ENCODE measurements around the gene TARS2.

The TARS2 gene

DNA sequence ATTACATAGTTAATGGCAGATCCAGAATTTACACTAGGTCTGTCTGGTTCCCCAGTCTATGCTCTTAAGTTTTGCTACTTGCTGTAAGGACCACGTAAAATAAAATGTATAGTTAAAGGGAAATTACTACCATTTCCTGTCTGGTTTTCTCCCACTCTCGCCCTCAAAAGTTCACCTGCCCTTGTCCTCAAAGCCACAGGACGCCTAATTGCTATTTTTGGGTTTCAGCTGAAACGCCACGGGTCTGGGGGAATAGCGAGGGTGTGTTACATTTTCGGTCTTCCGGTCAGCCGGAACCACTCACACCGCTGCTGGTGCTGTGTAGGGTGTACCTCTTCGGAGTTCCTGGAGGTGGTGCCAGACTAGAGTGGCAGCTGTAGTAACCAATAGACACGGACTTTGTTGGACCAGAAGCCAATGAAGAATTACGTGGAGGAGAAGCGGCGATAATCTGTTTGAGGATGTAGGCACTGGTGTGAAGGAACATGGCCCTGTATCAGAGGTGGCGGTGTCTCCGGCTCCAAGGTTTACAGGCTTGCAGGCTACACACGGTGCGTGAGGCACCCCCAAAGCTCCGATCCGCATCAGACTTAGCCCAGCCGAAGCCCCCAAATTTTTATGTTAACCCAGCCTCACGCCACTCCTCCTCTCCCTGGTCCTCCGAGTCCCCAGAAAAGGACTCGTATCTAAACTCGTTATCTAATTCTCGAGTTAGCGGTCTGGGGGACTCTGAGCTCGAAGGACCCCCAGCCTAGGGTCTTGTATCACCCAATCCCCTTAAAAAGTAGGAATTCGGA is at the start of gene TARS2:
Gene TARS2, plus strand, starts transcription at position 454 of the 797 bp plus-strand sequence. Its CDS starts 32 bp downstream, at position 486.
- peak; percentile 99 for DNase-seq (ENCODE audit: low read depth, low spot score)

DNA sequence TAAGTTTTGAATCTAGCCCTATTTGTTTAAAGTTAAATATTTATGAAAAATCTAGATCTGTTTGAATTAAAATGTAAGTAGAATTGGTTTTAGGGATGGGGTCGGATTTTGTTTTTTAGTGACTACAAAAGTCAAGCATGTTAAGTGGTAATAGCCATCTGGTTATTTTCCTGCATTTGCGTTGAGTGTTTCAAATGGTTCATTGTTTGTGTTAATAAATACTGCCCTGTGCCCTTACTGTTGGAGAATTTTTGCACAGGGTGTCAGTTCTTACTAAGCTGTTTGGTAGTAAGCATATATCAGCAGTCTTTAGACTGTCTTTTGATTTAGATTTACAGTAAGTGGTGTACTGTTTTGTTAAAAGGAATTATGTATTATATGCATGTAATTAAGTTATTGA is 46.1 kb upstream of the TARS2 start:
- no peak for DNase-seq (ENCODE audit: low read depth, low spot score)

- DNase-seq (ENCODE audit: low read depth, low spot score) = no peak
Measured at GRCh38 chr1:150444232-150444631, 43.0 kb upstream of the TARS2 start.

DNA sequence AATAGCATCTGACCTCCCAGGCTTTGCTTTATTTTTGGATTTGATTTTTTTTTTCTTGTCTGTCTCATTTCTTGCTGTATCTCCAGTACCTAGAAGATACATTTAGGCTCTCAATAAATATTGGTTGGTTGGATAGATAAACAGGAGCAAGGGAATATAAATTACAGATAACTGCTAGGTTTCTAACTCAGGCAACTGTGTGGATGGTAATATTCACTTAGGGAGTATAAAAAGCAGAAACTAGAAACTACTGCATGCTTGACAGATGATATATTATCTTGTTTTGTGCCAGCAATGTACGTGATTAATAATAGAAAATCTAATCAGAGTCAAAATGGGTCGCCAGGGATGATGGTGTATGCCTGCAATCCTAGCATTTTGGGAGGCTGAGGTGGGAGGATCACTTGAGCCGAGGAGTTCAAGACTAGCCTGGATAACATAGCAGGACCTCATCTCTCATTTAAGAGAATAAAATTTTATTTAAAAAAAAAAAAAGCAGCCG is 31.0 kb upstream of the TARS2 start:
- no peak for DNase-seq (ENCODE audit: low read depth, low spot score)

DNA sequence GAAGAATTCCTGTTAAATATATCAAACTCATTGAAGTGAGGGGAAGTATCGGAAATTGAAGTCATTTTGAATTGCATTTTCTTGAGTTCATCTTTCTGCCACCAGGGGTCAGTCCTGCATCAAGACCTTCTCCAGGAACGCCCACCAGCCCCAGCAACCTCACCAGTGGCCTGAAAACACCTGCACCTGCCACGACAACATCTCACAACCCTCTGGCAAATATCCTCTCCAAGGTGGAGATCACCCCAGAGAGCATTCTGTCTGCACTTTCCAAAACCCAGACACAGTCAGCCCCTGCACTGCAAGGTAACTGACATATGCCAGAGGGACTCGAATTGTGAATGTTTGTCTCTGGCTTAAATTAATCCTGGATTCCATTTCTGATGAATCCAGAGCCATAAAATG is 22.8 kb upstream of the TARS2 start:
- peak; percentile 45 for DNase-seq (ENCODE audit: low read depth, low spot score)

DNA sequence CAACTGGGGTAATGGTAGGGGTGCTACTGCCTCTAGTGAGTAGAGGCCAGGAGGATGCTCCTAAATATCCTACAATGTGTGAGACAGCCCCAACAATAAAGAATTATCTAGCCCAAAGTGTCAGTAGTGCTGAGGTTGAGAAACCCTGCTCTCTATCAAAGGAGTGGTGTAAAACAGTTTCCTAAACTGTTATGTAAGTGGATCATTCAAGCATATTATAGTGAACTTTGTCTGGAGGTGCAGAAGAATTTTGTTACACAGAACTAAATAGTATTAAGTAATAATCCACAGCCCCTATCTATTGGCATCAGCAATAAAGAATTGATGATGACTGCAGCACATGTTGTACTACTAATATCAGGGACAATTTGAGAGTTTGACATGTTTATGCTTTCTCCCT is 20.3 kb upstream of the TARS2 start:
- DNase-seq (ENCODE audit: low read depth, low spot score) = no peak

GRCh38 chr1:150469291-150469690 is 17.9 kb upstream of the TARS2 start:
- no peak for DNase-seq (ENCODE audit: low read depth, low spot score)

DNA sequence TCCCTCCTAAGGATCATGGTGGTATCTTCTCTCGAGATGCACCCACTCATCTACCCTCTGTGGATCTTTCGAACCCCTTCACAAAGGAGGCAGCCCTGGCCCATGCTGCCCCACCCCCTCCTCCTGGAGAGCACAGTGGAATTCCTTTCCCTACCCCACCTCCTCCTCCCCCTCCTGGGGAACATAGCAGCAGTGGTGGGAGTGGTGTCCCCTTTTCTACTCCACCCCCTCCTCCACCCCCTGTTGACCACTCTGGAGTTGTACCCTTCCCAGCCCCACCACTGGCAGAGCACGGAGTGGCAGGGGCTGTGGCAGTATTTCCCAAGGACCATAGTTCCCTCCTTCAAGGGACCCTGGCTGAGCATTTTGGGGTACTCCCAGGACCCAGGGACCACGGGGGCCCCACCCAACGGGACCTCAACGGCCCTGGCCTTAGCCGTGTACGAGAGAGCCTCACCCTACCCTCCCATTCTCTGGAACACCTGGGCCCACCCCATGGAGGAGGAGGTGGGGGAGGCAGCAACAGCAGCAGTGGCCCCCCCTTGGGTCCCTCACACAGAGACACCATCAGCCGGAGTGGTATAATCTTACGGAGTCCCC is 14.5 kb upstream of the TARS2 start:
- DNase-seq (ENCODE audit: low read depth, low spot score) = no peak

- no peak for DNase-seq (ENCODE audit: low read depth, low spot score)
Measured at GRCh38 chr1:150473659-150474058, 13.6 kb upstream of the TARS2 start.

- no peak for DNase-seq (ENCODE audit: low read depth, low spot score)
Measured at GRCh38 chr1:150474869-150475268, 12.3 kb upstream of the TARS2 start.

- no peak for DNase-seq (ENCODE audit: low read depth, low spot score)
Measured at GRCh38 chr1:150476754-150477153, 10.5 kb upstream of the TARS2 start.

GRCh38 chr1:150477320-150477719 is 9.9 kb upstream of the TARS2 start:
- no peak for DNase-seq (ENCODE audit: low read depth, low spot score)

- no peak for DNase-seq (ENCODE audit: low read depth, low spot score)
Measured at GRCh38 chr1:150477733-150478132, 9.5 kb upstream of the TARS2 start.

DNA sequence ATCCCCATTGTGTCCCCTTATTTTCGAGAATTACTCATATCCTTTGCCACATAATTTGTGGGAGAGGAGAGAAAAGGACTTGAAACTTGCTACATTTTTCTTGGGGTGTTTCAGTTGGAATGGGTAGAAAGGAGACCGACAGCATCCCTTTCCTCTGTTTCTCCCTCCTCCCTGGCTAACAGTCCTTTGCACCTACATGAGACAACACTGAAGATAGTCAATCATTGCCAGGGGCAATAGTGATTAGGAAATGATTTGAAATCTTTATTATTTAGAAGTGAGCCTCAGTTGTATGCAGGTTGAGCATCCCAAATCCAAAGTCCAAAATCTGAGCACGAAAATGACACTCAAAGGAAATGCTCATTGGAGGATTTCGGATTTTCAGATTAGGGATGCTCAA is 7.8 kb upstream of the TARS2 start:
- no peak for DNase-seq (ENCODE audit: low read depth, low spot score)

DNA sequence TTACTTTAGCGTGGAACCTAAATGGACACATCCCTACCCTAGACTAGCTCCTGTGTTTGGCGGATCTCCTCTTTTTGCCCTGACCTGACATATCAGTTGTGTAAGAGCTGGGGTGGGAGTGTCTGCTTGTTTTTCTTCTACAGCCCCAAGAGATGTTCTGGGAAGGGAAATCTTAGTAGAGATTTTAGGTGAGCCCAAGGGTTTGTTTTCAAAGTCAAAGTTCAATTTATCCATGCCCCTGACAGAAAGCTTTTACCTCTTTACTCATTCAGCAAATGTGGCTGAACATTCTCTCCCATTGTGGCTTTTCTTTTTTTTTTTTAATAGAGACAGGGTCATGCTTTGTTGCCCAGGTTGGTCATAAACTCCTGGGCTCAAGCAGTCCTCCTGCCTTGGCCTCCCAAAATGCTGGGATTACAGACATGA is 7.3 kb upstream of the TARS2 start:
- DNase-seq (ENCODE audit: low read depth, low spot score) = no peak

- DNase-seq (ENCODE audit: low read depth, low spot score) = no peak
Measured at GRCh38 chr1:150484431-150484830, 2.8 kb upstream of the TARS2 start.

DNA sequence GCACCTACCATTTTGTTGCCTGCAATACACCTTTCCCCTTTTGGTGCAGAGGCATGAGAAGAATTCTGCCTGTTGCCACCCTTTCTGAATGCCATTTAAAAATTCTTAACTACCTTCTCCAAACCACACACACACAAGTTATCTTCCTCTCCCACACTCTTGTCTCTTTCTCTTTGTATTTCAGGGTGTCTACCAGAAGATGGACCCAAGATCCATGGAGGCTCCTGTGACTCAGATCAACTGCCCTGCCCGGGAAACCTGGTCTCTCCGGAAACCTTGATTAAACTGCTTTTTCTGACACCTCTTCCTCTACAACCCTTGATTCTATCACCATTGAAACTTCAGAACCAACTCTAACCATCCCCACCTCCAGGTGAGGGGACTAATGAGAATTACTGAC is 2.4 kb upstream of the TARS2 start:
- no peak for DNase-seq (ENCODE audit: low read depth, low spot score)

GRCh38 chr1:150487763-150488115 is 520 bp downstream of the TARS2 start:
- no peak for DNase-seq (ENCODE audit: low read depth, low spot score)

DNA sequence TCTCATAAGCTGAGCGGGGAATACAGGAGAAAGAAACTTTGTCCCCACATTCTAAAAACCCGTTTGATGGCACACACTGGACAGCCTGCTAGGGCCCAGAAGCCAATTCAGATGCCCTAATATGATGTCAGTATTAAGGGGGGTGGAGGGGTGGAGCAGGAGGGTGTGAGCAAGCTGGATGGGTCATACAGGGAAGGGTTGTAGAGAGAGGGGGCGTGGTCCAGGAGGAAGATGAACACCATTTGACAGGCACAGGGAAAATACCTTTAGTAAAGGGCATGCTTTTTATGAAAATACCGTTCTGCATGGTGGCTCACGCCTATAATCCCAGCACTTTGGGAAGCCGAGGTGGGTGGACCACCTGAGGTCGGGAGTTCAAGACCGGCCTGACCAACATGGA is 6.0 kb downstream of the TARS2 start:
- DNase-seq (ENCODE audit: low read depth, low spot score) = no peak

GRCh38 chr1:150498342-150498741 is 11.1 kb downstream of the TARS2 start:
- no peak for DNase-seq (ENCODE audit: low read depth, low spot score)

DNA sequence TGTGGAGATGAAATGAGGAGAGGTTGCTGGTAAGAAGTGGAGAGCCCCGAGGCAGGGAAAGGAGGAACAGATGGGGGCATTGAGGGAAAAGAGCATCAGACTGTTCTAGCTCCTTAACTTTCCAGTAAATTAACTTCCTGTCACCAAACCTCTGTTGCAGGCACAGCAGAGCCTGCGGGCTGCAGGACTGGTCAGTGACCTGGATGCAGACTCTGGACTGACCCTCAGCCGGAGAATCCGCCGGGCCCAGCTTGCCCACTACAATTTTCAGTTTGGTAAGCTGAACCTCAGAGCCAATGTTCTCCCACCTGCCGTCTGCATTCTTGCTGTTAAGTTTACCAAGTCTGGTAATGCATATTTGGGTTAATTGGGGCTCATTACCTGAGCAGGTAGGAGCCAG is 18.2 kb downstream of the TARS2 start:
- DNase-seq (ENCODE audit: low read depth, low spot score) = no peak

GRCh38 chr1:150507912-150508864 is 21.0 kb downstream of the TARS2 start, which contains the start of gene ECM1:
Gene ECM1, plus strand, starts transcription at chr1:150508109. Its CDS starts 101 bp downstream, at chr1:150508210.
- no peak for DNase-seq (ENCODE audit: low read depth, low spot score)

Measured in iPS DF 19.7 (cell line).